ENCODE measurements around the gene FAM169A.
"Not testable (repeated sequence)": the region's sequence is repeated elsewhere in the genome, so short reads cannot be mapped to it uniquely, and the experiment has no call there.

DNA sequence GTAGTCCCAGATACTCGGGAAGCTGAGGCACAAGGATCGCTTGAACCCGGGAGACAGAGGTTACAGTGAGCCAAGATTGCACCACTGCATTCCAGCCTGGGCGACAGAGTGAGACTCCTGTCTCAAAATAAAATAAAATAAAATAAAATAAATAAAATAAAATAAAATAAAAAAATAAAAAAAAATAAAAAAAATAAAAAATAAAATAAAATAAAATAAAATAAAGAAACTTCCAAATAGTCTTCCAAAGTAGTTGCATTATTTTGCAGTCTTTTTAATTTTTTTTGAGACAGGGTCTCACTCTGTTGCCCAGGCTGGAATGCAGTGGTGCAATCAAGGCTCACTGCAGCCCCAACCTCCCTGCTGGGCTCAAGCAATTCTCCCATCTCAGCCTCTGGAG, 117.4 kb downstream of the FAM169A start:
- not testable (repeated sequence) for TF ChIP-seq EZH2 (IDR thresholded peaks at IDR 0.05)
- TF ChIP-seq, protein P1, sequence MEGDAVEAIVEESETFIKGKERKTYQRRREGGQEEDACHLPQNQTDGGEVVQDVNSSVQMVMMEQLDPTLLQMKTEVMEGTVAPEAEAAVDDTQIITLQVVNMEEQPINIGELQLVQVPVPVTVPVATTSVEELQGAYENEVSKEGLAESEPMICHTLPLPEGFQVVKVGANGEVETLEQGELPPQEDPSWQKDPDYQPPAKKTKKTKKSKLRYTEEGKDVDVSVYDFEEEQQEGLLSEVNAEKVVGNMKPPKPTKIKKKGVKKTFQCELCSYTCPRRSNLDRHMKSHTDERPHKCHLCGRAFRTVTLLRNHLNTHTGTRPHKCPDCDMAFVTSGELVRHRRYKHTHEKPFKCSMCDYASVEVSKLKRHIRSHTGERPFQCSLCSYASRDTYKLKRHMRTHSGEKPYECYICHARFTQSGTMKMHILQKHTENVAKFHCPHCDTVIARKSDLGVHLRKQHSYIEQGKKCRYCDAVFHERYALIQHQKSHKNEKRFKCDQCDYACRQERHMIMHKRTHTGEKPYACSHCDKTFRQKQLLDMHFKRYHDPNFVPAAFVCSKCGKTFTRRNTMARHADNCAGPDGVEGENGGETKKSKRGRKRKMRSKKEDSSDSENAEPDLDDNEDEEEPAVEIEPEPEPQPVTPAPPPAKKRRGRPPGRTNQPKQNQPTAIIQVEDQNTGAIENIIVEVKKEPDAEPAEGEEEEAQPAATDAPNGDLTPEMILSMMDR (IDR thresholded peaks at IDR 0.05): not testable (repeated sequence)
